Vagina (tissue), 2 donors: ENCODE data around the gene MICALL1. TPM values are rescaled to one million over a fixed set of nuclear protein-coding genes. Genes with fewer than 3 reads are reported as not detected.
"Not testable (repeated sequence)": the region's sequence is repeated elsewhere in the genome, so short reads cannot be mapped to it uniquely, and the experiment has no call there.

Experiments used
- DNase-seq, 2 donors: peaks; one replicate each; pipeline ENCODE4 v3.0.0-alpha.2; 2017; ENCODE audit errors: extremely low spot score in 2 of 2
- H3K27ac ChIP-seq: fragments of 200-600 bp; sonication (generic); one replicate; pipeline ENCODE4 v1.5.1; 2019
- H3K27me3 ChIP-seq: fragments of 200-600 bp; sonication (generic); one replicate; pipeline ENCODE4 v1.5.1; 2019
- H3K36me3 ChIP-seq, 2 donors: fragments of 200-600 bp; sonication (generic); one replicate each; pipeline ENCODE4 v1.5.1; 2017 to 2019
- H3K4me1 ChIP-seq: fragments of 200-600 bp; sonication (generic); one replicate; pipeline ENCODE4 v1.5.1; 2019
- H3K4me3 ChIP-seq, 2 donors: fragments of 200-600 bp; sonication (generic); 1 replicate in 1 of 2; 2 replicates in 1 of 2; pipeline ENCODE4 v1.5.1; 2016 to 2019
- H3K9me3 ChIP-seq: fragments of 200-600 bp; sonication (generic); one replicate; pipeline ENCODE4 v1.5.1; 2019
- CTCF ChIP-seq, 3 experiments: fragments of 450-650 bp in 2 of 3; fragments of 200-600 bp in 1 of 3; sonication (generic) in 1 of 3; IDR thresholded peaks; one replicate each; pipeline ENCODE4 v1.5.1; 2017 to 2019; ENCODE audit warnings: antibody characterized with exemption in 3 of 3, mild to moderate bottlenecking in 2 of 3, moderate library complexity in 2 of 3
- POLR2A ChIP-seq, 2 donors: fragments of 450-650 bp; IDR thresholded peaks; one replicate each; pipeline ENCODE4 v1.6.1; 2017; ENCODE audit warnings: antibody characterized with exemption in 2 of 2, mild to moderate bottlenecking in 2 of 2, moderate library complexity in 2 of 2
- POLR2AphosphoS5 ChIP-seq, 2 donors: sonication (generic); formaldehyde crosslinking; IDR thresholded peaks; one replicate each; pipeline ENCODE4 v1.9.0; 2017; ENCODE audit warnings: antibody characterized with exemption in 2 of 2, mild to moderate bottlenecking in 2 of 2, low read depth in 1 of 2; ENCODE audit not compliant: insufficient read depth in 1 of 2
- intact Hi-C: fragments of 100-400 bp; cut with DNase I; formaldehyde crosslinking; loops from one replicate; pipeline ENCODE4 v1.15.1; 2023
- total RNA-seq: library from RNA; depleted of rRNA; stranded (reverse); fragments of >200 nt; gene quantifications from one replicate; pipeline ENCODE4 v1.2.3, GENCODE V29; 2016

Gene MICALL1
- total RNA-seq, 1 donor from 2014 or later, result 112 TPM

DNA sequence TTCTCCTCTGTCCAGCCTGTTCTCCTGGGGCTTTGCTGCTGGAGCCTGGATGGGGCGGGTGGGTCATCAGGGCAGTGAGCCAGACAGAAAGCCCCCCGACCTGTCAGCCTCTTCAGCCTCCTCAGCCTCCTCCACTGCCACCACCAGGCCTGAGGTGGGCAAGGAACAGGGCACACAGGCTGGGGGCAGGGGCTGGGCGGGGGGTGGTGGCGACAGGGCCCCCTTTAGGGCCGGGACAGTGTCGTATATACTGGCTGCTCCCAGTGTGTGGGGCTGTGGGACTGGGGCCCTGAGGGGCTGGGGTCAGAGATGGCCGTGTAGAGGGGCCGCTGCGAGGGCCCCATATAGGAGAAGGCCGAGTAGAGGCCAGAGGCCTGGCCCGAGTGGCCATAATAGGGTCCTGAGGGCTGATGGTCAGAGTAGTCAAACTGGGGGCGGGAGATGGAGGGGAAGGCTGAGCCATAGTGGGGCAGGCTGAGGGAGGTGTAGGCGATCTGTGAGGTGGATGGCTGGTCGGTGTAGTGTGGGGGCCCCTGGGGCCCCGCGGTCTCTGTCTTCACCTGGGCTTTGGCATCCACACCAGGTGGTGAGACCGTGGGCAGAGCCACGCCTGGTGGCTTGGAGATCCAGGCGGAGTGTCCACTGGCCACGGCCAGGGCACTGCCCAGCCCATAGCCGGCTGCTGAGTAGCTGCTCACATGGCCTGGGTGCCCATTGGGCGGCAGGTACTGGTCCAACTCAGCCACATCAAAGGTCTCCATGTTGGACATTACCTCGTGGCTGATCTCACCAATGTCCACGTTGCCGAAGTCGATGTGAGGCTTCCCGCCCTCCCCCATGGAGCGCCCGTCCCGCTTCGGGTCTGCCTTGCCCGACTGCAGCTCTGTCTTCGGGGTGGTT is 67.4 kb downstream of the MICALL1 start:
- Histone ChIP-seq H3K27me3 (no peaks in the 10 kb centered on the region), H3K4me1 (no peaks in the 10 kb centered on the region), H3K4me3 (no peak overlapping the region), H3K36me3 (peaks cover 0 to 2% of the 10 kb centered on the region in 2 donors), H3K27ac (no peak overlapping the region), H3K9me3 (no peaks in the 10 kb centered on the region)
- no peak for DNase-seq
- TF ChIP-seq CTCF (IDR thresholded peaks at IDR 0.05), result no peak
- no peak for TF ChIP-seq POLR2A (IDR thresholded peaks at IDR 0.05)
- no peak for TF ChIP-seq POLR2AphosphoS5 (IDR thresholded peaks at IDR 0.05; ENCODE audit: insufficient read depth in 1 of 2, low read depth in 1 of 2)
- intact Hi-C loops, result no loop called here

DNA sequence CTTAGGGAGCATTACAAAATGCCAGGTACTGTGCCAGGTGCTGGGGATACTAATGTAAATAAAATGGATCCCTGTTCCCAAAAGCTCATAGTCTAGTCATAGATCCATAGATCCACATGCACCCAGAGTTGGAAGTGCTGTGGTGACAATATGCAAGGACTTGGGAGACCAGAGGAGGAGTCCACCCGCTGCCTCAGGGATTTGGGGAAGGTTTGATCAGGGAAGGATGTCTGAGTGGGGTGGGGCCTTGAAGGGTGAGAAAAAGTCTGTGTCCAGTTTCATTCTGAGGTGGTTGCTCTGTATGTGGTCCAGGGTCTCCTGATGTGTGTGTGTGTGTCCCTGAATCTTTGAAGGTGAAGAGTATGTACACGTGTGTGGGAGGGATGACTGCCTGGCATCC is 69.1 kb downstream of the MICALL1 start:
- Histone ChIP-seq H3K4me3 (no peak overlapping the region), H3K9me3 (no peaks in the 10 kb centered on the region), H3K27ac (no peak overlapping the region), H3K27me3 (no peaks in the 10 kb centered on the region), H3K36me3 (no peaks in the 10 kb centered on the region), H3K4me1 (no peaks in the 10 kb centered on the region)
- DNase-seq, result no peak
- intact Hi-C loops, result no loop called here
- TF ChIP-seq POLR2AphosphoS5 (IDR thresholded peaks at IDR 0.05; ENCODE audit: insufficient read depth in 1 of 2, low read depth in 1 of 2) (no peak), POLR2A (IDR thresholded peaks at IDR 0.05) (no peak), CTCF (IDR thresholded peaks at IDR 0.05) (no peak)

DNA sequence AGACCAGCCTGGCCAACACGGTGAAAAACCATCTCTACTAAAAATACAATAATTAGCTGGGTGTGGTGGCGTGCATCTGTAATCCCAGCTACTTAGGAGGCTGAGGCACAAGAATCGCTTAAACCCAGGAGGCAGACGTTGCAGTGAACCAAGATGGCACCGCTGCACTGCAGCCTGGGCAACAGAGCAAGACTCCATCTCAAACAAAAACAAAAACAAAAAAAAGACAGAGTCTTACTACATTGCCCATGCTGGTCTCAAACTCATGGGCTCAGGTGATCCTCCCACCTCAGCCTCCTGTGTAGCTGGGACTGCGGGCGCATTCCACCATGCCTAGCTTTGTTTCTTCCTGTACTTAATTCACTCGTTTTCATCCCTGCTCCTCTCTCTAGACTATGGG is 69.9 kb downstream of the MICALL1 start:
- H3K27me3 ChIP-seq, H3K27ac ChIP-seq, intact Hi-C loops, H3K36me3 ChIP-seq, DNase-seq, H3K9me3 ChIP-seq, H3K4me3 ChIP-seq, H3K4me1 ChIP-seq: not testable (repeated sequence)

DNA sequence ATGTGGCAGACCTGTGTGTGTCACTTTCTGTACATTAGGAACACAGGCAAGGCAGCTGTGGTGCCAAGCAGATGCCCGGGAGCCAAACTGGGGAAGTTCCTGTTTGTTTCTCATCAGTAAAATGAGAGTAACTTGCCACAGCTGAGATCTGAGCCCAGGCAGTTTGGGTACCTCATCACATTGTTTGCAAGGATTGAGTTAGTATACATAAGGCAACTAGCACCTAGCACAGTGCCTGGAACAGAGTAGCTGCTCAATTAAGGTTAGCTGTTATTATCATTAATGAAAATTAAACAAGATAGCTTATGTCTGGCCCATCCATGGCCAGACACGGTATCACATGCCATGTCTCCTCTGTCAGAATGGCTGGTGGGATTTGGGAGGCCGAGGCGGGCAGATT is 70.5 kb downstream of the MICALL1 start:
- no peak for DNase-seq
- no peaks in the 10 kb centered on the region for H3K4me1 ChIP-seq
- H3K27ac ChIP-seq, result no peak overlapping the region
- no peaks in the 10 kb centered on the region for H3K9me3 ChIP-seq
- TF ChIP-seq POLR2A (IDR thresholded peaks at IDR 0.05) (no peak), CTCF (IDR thresholded peaks at IDR 0.05) (no peak), POLR2AphosphoS5 (IDR thresholded peaks at IDR 0.05; ENCODE audit: insufficient read depth in 1 of 2, low read depth in 1 of 2) (no peak)
- intact Hi-C loops, result no loop called here
- H3K4me3 ChIP-seq, result no peak overlapping the region
- H3K36me3 ChIP-seq, result no peaks in the 10 kb centered on the region
- H3K27me3 ChIP-seq, result no peaks in the 10 kb centered on the region

- H3K36me3 ChIP-seq, result no peaks in the 10 kb centered on the region
- H3K27me3 ChIP-seq, result no peaks in the 10 kb centered on the region
- H3K9me3 ChIP-seq, result no peaks in the 10 kb centered on the region
- peak overlapping the region in 1 of 2 donors; percentile 11 for H3K4me3 ChIP-seq
- no peak overlapping the region for H3K27ac ChIP-seq
- TF ChIP-seq POLR2AphosphoS5 (IDR thresholded peaks at IDR 0.05; ENCODE audit: insufficient read depth in 1 of 2, low read depth in 1 of 2), result no peak
- no peak for TF ChIP-seq CTCF (IDR thresholded peaks at IDR 0.05)
- no peak for TF ChIP-seq POLR2A (IDR thresholded peaks at IDR 0.05)
- intact Hi-C loops, result no loop called here
- H3K4me1 ChIP-seq, result no peaks in the 10 kb centered on the region
- no peak for DNase-seq
Measured at GRCh38 chr22:37979782-37980181, 73.7 kb downstream of the MICALL1 start.
